ENCODE measurements around the gene KIAA1210.

KIAA1210 gene

DNA sequence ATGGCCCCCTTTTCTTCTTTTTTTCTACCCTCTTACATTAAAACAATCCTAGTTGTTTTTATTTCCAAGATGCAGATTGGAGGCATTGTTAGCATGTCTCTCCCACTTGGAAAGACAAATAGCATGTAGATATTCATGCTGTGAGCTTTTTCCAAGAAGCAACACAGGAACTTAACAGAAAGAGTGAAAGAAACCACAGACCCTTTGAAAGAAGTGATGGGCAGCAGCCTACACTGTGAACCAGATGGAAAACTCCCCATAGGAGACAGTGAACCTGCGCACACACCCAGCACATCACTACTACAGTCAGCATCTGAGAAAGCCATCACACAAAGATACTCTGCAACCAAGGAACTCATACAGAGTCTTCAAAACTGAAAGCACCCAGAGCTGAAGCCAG, 37.0 kb downstream of the KIAA1210 start:
- no peak for DNase-seq

DNA sequence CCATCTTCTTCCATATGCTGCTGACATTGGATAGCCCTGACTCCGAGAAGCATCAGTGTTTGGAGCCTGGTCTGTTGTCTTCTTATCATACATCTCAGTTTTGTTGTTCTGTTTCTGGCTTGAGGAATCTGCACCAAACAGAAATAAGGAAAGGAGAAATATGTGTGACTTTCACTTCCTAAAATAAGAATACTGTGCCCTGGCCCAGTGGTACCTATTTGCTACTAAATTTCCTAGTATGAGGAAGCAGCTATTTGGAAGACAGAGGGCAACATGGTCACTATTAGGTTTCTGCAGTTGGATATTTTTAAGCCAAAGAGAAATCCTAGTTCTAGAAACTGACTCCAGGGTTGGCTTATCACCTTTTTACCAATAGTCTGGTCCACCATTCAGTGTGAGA, 38.0 kb downstream of the KIAA1210 start:
- DNase-seq, result no peak

- no peak for DNase-seq
Observed at GRCh38 chrX:119087121-119087520, 40.5 kb downstream of the KIAA1210 start.

DNA sequence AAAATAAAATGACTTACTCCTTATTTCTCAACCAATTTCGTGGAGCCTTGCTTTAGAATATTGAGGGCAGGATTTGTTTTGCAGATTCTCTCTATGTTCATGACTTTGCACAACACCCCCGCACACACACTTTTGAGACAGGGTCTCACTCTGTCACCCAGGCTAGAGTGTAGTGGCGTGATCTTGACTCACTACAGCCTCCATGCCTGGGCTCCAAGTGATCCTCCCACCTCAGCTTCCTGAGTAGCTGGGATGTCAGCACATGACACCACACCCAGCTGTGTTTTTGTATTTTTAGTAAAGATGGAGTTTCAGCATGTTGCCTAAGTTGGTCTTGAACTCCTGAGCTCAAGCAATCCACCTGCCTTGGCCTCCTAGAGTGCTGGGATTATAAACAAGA, 42.8 kb downstream of the KIAA1210 start:
- no peak for DNase-seq

GRCh38 chrX:119082278-119082677, 45.3 kb downstream of the KIAA1210 start:
- DNase-seq, result no peak

DNA sequence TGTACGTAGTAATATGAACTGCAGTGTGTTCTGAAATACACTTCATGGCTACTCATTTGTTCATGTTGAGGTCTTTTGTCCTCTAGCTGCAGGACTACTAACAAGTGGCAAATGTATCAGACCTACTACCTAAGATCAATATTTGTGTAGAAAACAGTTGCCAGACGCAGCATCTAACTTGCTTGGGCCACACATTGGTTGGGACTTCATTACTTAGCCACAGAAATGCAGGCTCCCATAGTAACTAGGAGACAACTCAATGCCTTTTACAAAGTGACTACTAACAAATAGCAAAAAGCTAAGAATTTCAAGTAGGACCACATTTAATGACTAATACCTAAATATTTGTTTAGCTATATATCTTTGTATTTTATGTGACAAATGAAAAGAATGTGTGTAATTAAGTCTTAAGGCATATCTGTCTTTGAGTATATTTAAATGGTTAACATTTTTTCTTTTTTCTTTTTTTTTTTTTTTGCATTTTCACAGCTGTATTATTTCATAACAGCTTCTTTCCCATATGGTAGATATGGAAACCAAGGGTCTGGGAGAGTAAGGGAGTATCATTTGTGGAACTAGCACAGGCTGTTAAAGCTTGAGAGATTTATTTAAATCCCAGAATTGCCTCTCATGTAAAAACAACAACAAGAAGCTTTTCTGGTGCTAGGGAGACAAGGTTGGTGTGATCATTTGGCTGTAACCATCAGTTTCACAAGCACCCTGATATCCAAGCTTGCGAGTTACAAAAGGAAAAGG, 52.2 kb downstream of the KIAA1210 start:
- DNase-seq, result no peak

GRCh38 chrX:119073911-119074310, 53.7 kb downstream of the KIAA1210 start:
- DNase-seq, result no peak

DNA sequence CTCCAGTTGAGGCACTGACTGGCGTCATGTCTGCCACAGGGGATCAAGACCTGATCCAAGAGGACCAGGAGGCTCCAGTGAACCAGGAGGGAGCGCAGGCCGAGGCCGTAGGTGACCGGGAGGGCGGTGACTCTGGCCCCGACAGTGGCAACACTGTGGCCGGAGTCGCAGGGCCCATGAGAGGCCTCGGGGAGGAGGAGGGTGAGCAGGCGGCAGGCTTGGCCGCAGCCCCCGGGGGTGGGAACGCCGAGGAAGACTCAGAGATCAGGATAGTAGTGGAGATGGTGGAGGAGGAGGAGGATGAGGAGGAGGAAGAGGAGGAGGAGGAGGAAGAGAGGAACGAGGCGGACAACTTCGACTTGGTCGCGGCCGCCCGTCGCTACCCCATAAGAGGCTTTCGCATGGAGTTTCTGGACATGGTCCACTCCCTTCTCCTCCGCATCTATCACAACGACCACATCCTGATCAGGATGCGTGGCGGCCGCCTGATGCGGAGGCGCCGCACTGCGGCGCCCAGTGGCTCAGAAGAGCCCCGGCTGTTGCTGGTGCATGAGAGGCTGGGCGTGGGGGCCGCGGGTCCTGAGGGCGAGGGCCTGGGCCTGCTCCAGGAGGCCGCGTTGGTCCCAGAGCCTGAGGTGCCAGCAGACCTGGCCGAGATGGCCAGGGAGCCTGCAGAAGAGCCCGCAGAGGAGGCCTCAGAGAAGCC, 54.3 kb downstream of the KIAA1210 start:
- no peak for DNase-seq

- DNase-seq, result no peak
Observed at GRCh38 chrX:119072744-119073143, 54.9 kb downstream of the KIAA1210 start, which contains the start of gene CT47C1. CT47C1 (plus strand) TSS chrX:119072993; CDS start chrX:119073226, 233 bp downstream.

- DNase-seq, result no peak
Observed at GRCh38 chrX:119071381-119071780, 56.2 kb downstream of the KIAA1210 start.

GRCh38 chrX:119069762-119070161, 57.9 kb downstream of the KIAA1210 start:
- DNase-seq, result no peak

GRCh38 chrX:119069128-119069527, 58.5 kb downstream of the KIAA1210 start:
- no peak for DNase-seq

DNA sequence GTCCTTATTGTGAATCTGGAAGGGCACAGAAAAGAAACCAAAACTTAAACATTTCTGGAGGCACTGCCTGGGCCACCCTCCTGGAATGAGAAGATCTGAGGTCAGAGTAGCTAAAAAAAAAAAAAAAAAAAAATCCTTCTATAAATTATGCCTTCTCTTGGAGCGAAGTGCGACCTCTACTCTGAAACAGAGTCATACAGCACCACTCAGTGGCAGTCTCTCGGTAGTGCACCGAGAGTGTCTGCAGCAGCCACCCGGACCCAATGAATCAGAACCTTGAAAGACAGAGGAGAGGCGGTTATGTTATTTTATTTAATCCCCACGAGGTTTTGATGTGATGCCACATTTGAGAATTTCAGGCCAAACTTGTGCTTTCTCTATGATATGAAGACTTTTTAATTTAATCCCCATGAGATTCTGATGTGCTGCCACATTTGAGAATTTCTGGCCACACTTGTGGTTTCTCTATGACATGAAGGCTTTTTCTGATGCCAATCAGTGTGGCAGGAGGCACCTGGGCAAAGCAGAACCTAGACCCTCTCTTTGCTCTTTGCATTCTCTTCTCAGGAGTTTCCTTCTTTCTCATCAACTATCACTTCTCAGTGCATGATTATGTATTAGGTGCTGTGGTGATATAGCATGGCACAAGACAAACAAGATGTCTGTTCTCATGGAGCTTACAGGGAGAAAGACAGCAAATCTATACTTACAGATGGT, 60.4 kb downstream of the KIAA1210 start:
- peak; percentile 77 for DNase-seq

DNA sequence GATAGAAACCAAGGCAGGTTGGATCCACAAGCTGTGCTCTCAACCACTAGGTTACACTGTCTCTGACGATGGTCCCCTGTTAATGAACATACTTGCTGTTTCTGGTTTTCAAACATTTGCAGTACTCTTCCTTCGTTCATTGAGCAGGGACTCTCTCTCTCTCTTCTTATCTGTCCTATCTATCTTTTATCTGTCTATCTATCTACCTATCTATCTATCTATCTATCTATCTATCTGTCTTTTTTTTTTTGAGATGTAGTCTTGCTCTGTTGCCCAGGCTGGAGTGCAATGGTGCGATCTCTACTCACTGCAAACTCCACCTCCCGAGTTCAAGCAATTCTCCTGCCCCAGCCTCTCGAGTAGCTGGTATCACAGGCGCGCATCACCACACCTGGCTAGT, 64.2 kb downstream of the KIAA1210 start:
- no peak for DNase-seq

DNA sequence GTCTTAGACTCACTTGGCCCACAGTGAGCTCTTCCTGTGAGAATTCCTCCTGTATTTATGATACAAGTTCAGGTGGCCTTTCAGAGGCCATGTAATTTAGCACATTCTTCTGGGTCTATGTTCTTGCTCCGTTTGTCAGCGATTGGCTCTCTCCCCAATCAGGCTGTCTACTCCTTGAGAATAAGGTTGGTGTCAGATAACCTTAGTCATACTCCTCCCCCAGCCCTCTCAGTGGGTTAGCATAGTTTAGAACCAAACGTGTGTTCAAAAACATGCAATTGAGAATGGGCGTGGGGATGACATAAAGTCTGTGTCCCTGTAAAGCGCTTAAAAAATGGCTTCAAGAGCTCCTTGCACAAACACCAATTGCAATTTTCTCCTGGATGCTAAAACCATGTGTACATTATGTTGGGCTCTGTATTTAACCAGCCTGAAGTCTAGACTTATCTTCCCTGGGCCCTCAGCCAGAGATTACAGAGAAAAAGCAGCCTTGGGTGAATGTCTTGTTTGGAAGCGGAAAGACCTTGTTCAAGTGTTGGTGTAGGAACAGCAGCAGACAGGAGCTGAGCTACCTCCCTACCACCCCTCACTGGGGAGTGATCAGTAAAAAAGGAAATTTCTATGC, 64.8 kb downstream of the KIAA1210 start:
- DNase-seq, result no peak

GRCh38 chrX:119055687-119056086, 71.9 kb downstream of the KIAA1210 start:
- peak; percentile 51 for DNase-seq

- no peak for DNase-seq
Observed at GRCh38 chrX:119045884-119046283, 81.7 kb downstream of the KIAA1210 start.

GRCh38 chrX:119042996-119043395, 84.6 kb downstream of the KIAA1210 start:
- DNase-seq, result no peak

DNA sequence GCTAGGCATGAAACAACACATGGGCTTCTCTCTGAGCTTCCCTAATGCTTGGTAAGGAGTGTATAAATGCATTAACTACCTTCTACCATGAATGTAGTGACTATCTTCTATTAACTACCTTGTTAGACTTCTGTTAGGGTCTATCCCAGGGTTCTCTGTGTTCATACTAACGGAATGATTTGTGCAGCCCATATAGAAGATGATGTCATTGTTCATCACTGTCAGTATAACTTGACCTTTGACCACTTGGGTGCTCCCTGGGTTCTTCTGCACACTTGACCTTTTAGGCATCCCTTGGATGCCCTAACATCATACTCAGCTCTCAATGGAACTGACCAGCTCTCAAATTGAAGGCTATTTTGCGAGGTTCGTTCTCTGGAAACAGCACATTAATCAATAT, 85.6 kb downstream of the KIAA1210 start:
- no peak for DNase-seq

- DNase-seq, result peak; percentile 1
Observed at GRCh38 chrX:119041175-119041574, 86.4 kb downstream of the KIAA1210 start.

GRCh38 chrX:119040432-119040831, 87.2 kb downstream of the KIAA1210 start:
- no peak for DNase-seq

DNA sequence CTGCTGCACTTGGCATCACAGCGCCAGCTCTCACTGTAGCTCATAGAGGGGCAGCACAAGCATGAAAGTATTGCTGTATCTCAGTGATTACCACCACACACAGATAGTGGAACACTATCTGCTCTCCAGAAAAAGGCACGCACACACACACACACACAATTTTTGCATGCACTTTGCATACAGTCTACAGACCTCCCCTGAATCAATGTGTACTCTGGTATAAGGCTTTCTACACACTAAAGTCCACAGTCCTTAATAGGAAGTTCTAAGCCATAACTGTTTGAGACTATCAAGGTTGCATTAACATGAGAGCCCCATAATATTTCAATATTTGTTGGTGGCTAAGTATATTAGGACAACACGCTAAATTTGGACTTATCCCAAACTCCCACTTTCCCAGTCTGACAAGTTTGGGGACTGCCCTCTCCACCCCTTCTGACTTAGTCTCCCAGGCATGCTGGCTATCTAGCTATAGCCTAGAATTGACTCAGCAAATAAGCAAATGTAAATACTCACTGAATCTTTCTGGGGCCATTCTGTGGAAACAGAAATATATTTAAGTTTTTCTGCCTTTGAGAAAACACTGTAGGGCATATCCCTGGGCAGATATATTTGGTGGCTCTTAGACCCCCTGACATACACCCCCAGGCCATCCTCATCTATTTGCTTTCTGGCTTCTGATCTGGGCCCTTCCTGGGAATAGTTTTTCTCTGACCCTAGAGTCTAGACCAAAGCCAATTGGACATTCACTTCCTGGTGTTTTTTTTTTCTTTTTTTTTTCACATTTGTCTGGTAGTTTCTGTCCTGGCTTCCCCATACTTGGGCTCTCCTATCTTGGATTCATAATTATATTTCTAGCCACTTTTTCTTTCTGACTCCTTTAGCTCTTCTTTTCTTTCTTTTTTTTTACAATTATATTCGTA, 91.2 kb downstream of the KIAA1210 start:
- DNase-seq, result no peak
